ENCODE results near the gene ZNF775.

DNA sequence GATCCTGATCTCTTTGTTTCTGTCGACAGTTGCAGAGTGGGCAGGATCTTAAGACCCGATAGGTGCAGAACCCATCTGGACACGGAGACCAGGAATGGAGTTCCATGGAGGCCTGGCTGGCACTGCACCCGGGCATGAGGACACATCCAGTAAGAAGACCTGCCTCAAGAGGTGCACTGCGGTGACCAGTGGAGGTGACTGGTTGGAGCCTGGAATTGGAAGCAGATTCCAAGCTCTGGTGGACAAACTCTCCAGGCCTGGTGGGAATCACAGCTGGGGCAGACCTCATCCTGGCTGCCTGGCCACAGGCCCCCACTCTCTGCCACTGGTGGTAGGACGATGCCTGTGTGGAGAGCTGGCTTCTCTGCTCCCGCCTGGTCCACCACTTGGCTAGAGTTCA, 31.0 kb downstream of the ZNF775 start:
- TF ChIP-seq, protein P1, sequence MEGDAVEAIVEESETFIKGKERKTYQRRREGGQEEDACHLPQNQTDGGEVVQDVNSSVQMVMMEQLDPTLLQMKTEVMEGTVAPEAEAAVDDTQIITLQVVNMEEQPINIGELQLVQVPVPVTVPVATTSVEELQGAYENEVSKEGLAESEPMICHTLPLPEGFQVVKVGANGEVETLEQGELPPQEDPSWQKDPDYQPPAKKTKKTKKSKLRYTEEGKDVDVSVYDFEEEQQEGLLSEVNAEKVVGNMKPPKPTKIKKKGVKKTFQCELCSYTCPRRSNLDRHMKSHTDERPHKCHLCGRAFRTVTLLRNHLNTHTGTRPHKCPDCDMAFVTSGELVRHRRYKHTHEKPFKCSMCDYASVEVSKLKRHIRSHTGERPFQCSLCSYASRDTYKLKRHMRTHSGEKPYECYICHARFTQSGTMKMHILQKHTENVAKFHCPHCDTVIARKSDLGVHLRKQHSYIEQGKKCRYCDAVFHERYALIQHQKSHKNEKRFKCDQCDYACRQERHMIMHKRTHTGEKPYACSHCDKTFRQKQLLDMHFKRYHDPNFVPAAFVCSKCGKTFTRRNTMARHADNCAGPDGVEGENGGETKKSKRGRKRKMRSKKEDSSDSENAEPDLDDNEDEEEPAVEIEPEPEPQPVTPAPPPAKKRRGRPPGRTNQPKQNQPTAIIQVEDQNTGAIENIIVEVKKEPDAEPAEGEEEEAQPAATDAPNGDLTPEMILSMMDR (IDR thresholded peaks at IDR 0.05; ENCODE audit: low read depth, low read length, poor library complexity, severe bottlenecking) = no peak
- no peak for TF ChIP-seq EZH2phosphoT487 (IDR thresholded peaks at IDR 0.05; ENCODE audit: borderline replicate concordance, low read length)

Data from DOHH2 (cell line).